OCI-LY7 (cell line): ENCODE data around the gene SLC2A13. TPM values are rescaled to one million over a fixed set of nuclear protein-coding genes. Genes with fewer than 3 reads are reported as not detected.
A peak's percentile ranks its signal among the peaks of the same experiment; 100 is the strongest.

Experiments
- BruUV-seq: library from RNA; stranded (reverse); fragments of 400-500 nt; replicated peaks from 2 replicates; lab custom pipeline; 2021; lab: Mats Ljungman, UMichigan
- CTCF ChIA-PET: fragments of 300-600 bp; sonication (Branson Sonifier 250); formaldehyde crosslinking; loops from one replicate; lab custom pipeline; 2022; ENCODE audit warnings: antibody characterized with exemption; ENCODE audit not compliant: unreplicated experiment; lab: Charles Lee
- POLR2A ChIA-PET: fragments of 300-600 bp; sonication (Branson Sonifier 250); formaldehyde crosslinking; loops from one replicate; lab custom pipeline; 2022; ENCODE audit warnings: antibody characterized with exemption; lab: Charles Lee
- DNase-seq: peaks from one replicate; pipeline ENCODE4 v3.0.0-alpha.2; 2015; ENCODE audit warnings: low spot score
- H2AFZ ChIP-seq: fragments of 200-600 bp; sonication (generic), shearing (Covaris generic); 2 replicates; pipeline ENCODE4 v1.6.1; 2014; ENCODE audit warnings: mild to moderate bottlenecking, antibody characterized with exemption, low read length, moderate library complexity
- H3K27ac ChIP-seq: fragments of 200-600 bp; sonication (generic); 2 replicates; pipeline ENCODE4 v1.5.1; 2014; ENCODE audit warnings: mixed run types, low read depth, mild to moderate bottlenecking, moderate library complexity, low read length, inconsistent platforms; ENCODE audit not compliant: poor library complexity, severe bottlenecking
- H3K36me3 ChIP-seq: fragments of 200-600 bp; sonication (generic); 2 replicates; pipeline ENCODE4 v1.6.1; 2014; ENCODE audit warnings: mild to moderate bottlenecking, antibody characterized with exemption, low read length, moderate library complexity, mixed read lengths; ENCODE audit not compliant: insufficient read depth
- H3K4me1 ChIP-seq: fragments of 200-600 bp; sonication (generic); 2 replicates; pipeline ENCODE4 v1.5.1; 2014; ENCODE audit warnings: mild to moderate bottlenecking, low read length; ENCODE audit not compliant: insufficient read depth, poor library complexity, severe bottlenecking
- H3K4me2 ChIP-seq: fragments of 200-600 bp; sonication (generic); 2 replicates; pipeline ENCODE4 v1.6.1; 2014; ENCODE audit warnings: mild to moderate bottlenecking, low read length
- H3K4me3 ChIP-seq: fragments of 200-600 bp; sonication (generic); 2 replicates; pipeline ENCODE4 v1.5.1; 2014; ENCODE audit warnings: mild to moderate bottlenecking, low read depth, low read length; ENCODE audit not compliant: poor library complexity, severe bottlenecking
- H3K79me2 ChIP-seq: fragments of 200-600 bp; sonication (generic); 2 replicates; pipeline ENCODE4 v1.6.1; 2016; ENCODE audit warnings: low read depth, mild to moderate bottlenecking, low read length, moderate library complexity, mixed read lengths; ENCODE audit not compliant: insufficient read depth
- H3K9me2 ChIP-seq: fragments of 200-600 bp; sonication (generic); 2 replicates; pipeline ENCODE4 v1.6.1; 2016; ENCODE audit warnings: mild to moderate bottlenecking, low read length, mixed read lengths; ENCODE audit not compliant: insufficient read depth
- H3K9me3 ChIP-seq: fragments of 200-600 bp; sonication (generic); 2 replicates; pipeline ENCODE4 v1.6.1; 2014; ENCODE audit warnings: mild to moderate bottlenecking, mixed run types, low read length, mixed read lengths
- H4K20me1 ChIP-seq: fragments of 200-600 bp; sonication (generic); 2 replicates; pipeline ENCODE4 v1.6.1; 2014; ENCODE audit warnings: mild to moderate bottlenecking, antibody characterized with exemption, low read length, moderate library complexity, mixed read lengths; ENCODE audit not compliant: insufficient read depth
- CTCF ChIP-seq: fragments of 200-600 bp; sonication (generic); conservative IDR thresholded peaks from 2 replicates; pipeline ENCODE4 v1.5.1; 2014; ENCODE audit warnings: mild to moderate bottlenecking, antibody characterized with exemption, low read length, moderate library complexity, mixed read lengths
- EZH2phosphoT487 ChIP-seq: fragments of 200-600 bp; sonication (generic); IDR thresholded peaks from 2 replicates; pipeline ENCODE4 v1.6.1; 2018; ENCODE audit warnings: low read depth, borderline replicate concordance, mild to moderate bottlenecking, mixed run types, antibody characterized with exemption, low read length, moderate library complexity, mixed read lengths
- intact Hi-C: fragments of 100-400 bp; cut with micrococcal nuclease; formaldehyde crosslinking; loops from one replicate; pipeline ENCODE4 v1.10.0; 2022; ENCODE audit not compliant: unreplicated experiment
- total RNA-seq, 2 experiments: library from RNA; depleted of rRNA in 1 of 2; stranded (reverse); fragments of >200 nt in 1 of 2; shearing (Covaris generic) in 1 of 2; gene quantifications; 2 replicates each; pipeline ENCODE4 v1.2.3, GENCODE V29; 2014 to 2022

SLC2A13 gene
- total RNA-seq, 2 experiments from 2014 or later: 12.4 to 16.5 TPM

GRCh38 chr12:40104461-40105264 lies 1.2 kb downstream of the SLC2A13 start:
- no peaks in the 10 kb centered on the region for H3K9me3 ChIP-seq
- intact Hi-C loops: loop anchor here (2.0 to 5.0 kb wide), 2 partner anchors 56 to 487 kb away; partner anchors contain the start of gene ABCD2
- CTCF ChIA-PET: interaction anchor here (0.6 to 1.7 kb wide), 3 partner anchors 23 to 341 kb away, joined by 3 to 4 read pairs (median 3); no protein-coding TSS in a partner anchor
- no TSS peak for BruUV-seq
- POLR2A ChIA-PET: interaction anchor here (0.5 to 5.4 kb wide), 11 partner anchors 12 to 492 kb away, joined by 3 to 24 read pairs (median 4); no protein-coding TSS in a partner anchor
- H3K79me2 ChIP-seq: peaks cover 8% of the 10 kb centered on the region; the same call in 1 of the 2 replicates
- no peak for TF ChIP-seq CTCF
- no peak for TF ChIP-seq EZH2phosphoT487
- peak; percentile 25 for DNase-seq
- H2AFZ ChIP-seq: peak overlapping the region; percentile 74
- H3K4me2 ChIP-seq: peak overlapping the region; percentile 89
- H3K36me3 ChIP-seq: no peaks in the 10 kb centered on the region
- peak overlapping the region; percentile 96 for H3K4me3 ChIP-seq
- H3K27ac ChIP-seq: no peak overlapping the region
- peaks cover 39% of the 10 kb centered on the region for H3K4me1 ChIP-seq
- no peaks in the 10 kb centered on the region for H3K9me2 ChIP-seq
- H4K20me1 ChIP-seq: peaks cover 7% of the 10 kb centered on the region; the same call in 1 of the 2 replicates

GRCh38 chr12:40103043-40103442 lies 2.8 kb downstream of the SLC2A13 start:
- intact Hi-C loops: no loop called here
- BruUV-seq: no TSS peak
- H3K9me2 ChIP-seq: no peaks in the 10 kb centered on the region
- peaks cover 39% of the 10 kb centered on the region for H3K4me1 ChIP-seq
- peak overlapping the region; percentile 89 for H3K4me2 ChIP-seq
- H3K79me2 ChIP-seq: peaks cover 8% of the 10 kb centered on the region; the same call in 1 of the 2 replicates
- peaks cover 7% of the 10 kb centered on the region; the same call in 1 of the 2 replicates for H4K20me1 ChIP-seq
- TF ChIP-seq EZH2phosphoT487 (no peak), CTCF (no peak)
- peak overlapping the region; percentile 96 for H3K4me3 ChIP-seq
- no peak overlapping the region for H2AFZ ChIP-seq
- CTCF ChIA-PET: interaction anchor here (1.1 to 1.7 kb wide), 2 partner anchors 8 to 112 kb away, joined by 4 read pairs; no protein-coding TSS in a partner anchor
- no peak overlapping the region for H3K27ac ChIP-seq
- H3K9me3 ChIP-seq: no peaks in the 10 kb centered on the region
- POLR2A ChIA-PET: interaction anchor here (0.6 to 5.4 kb wide), 8 partner anchors 8 to 219 kb away, joined by 3 to 24 read pairs (median 4); no protein-coding TSS in a partner anchor
- DNase-seq: no peak
- no peaks in the 10 kb centered on the region for H3K36me3 ChIP-seq
